SK-N-SH treated with all-trans-retinoic acid at 6 μM for 48 hours (cell line): ENCODE results near the gene CTXN2.

Experiments used
- ATAC-seq: fragments of 200-7000 bp; cut with Tn5 transposase; 3 replicates; pipeline ENCODE4 v1.9.1; 2020; ENCODE audit warnings: mild to moderate bottlenecking, moderate library complexity
- ARNTL ChIP-seq: fragments of 450-650 bp; formaldehyde crosslinking; IDR thresholded peaks from 2 replicates; pipeline ENCODE4 v1.5.0; 2020; ENCODE audit warnings: low read depth, mild to moderate bottlenecking, moderate library complexity, borderline replicate concordance
- BACH2 ChIP-seq: fragments of 250-450 bp; sonication (Bioruptor Pico); IDR thresholded peaks from 2 replicates; pipeline ENCODE4 v1.9.0; 2021; ENCODE audit warnings: mild to moderate bottlenecking, borderline replicate concordance
- CSDC2 ChIP-seq: fragments of 250-450 bp; sonication (Bioruptor Pico); IDR thresholded peaks from 2 replicates; pipeline ENCODE4 v1.5.0; 2020; ENCODE audit warnings: mild to moderate bottlenecking, moderate library complexity
- CSRNP3 ChIP-seq: fragments of 250-450 bp; sonication (Bioruptor Pico); IDR thresholded peaks from 2 replicates; pipeline ENCODE4 v1.5.1; 2021; ENCODE audit warnings: mild to moderate bottlenecking, moderate library complexity
- ESRRG ChIP-seq: fragments of 250-450 bp; sonication (Bioruptor Pico); IDR thresholded peaks from 2 replicates; pipeline ENCODE4 v1.6.1; 2021; ENCODE audit warnings: mild to moderate bottlenecking
- GLIS3 ChIP-seq: fragments of 250-450 bp; sonication (Bioruptor Pico); IDR thresholded peaks from 2 replicates; pipeline ENCODE4 v1.5.0; 2020; ENCODE audit warnings: mild to moderate bottlenecking, moderate library complexity
- ISL1 ChIP-seq: fragments of 250-450 bp; sonication (Bioruptor Pico); IDR thresholded peaks from 2 replicates; pipeline ENCODE4 v2.1.2; 2022; ENCODE audit warnings: mild to moderate bottlenecking, moderate library complexity
- OSR1 ChIP-seq: fragments of 250-450 bp; sonication (Bioruptor Pico); IDR thresholded peaks from 2 replicates; pipeline ENCODE4 v1.8.0; 2022; ENCODE audit warnings: moderate library complexity, mild to moderate bottlenecking, inconsistent platforms
- PATZ1 ChIP-seq: fragments of 250-450 bp; sonication (Bioruptor Pico); IDR thresholded peaks from 2 replicates; pipeline ENCODE4 v1.8.0; 2020; ENCODE audit warnings: mild to moderate bottlenecking, moderate library complexity, borderline replicate concordance
- POU6F1 ChIP-seq: fragments of 250-450 bp; sonication (Bioruptor Pico); IDR thresholded peaks from 2 replicates; pipeline ENCODE4 v1.8.0; 2021; ENCODE audit warnings: low read depth, mild to moderate bottlenecking, moderate library complexity, borderline replicate concordance
- RARB ChIP-seq: fragments of 250-450 bp; sonication (Bioruptor Pico); IDR thresholded peaks from 2 replicates; pipeline ENCODE4 v1.8.0; 2021; ENCODE audit warnings: mild to moderate bottlenecking, moderate library complexity
- SNAI2 ChIP-seq: fragments of 250-450 bp; sonication (Bioruptor Pico); IDR thresholded peaks from 2 replicates; pipeline ENCODE4 v1.5.0; 2020; ENCODE audit warnings: mild to moderate bottlenecking, moderate library complexity
- TCF4 ChIP-seq: fragments of 250-450 bp; sonication (Bioruptor Pico); IDR thresholded peaks from 2 replicates; pipeline ENCODE4 v1.8.0; 2021; ENCODE audit warnings: mild to moderate bottlenecking, moderate library complexity, borderline replicate concordance
- TOX ChIP-seq: fragments of 250-450 bp; sonication (Bioruptor Pico); IDR thresholded peaks from 2 replicates; pipeline ENCODE4 v1.8.0; 2021; ENCODE audit warnings: mild to moderate bottlenecking, moderate library complexity, borderline replicate concordance
- TSHZ2 ChIP-seq: fragments of 250-450 bp; sonication (Bioruptor Pico); IDR thresholded peaks from 2 replicates; pipeline ENCODE4 v1.5.0; 2020; ENCODE audit warnings: mild to moderate bottlenecking, moderate library complexity
- ZC3H10 ChIP-seq: fragments of 250-450 bp; sonication (Bioruptor Pico); IDR thresholded peaks from 2 replicates; pipeline ENCODE4 v1.5.1; 2021; ENCODE audit warnings: mild to moderate bottlenecking, moderate library complexity
- ZFP3 ChIP-seq: fragments of 250-450 bp; sonication (Bioruptor Pico); IDR thresholded peaks from 2 replicates; pipeline ENCODE4 v1.5.0; 2020; ENCODE audit warnings: mild to moderate bottlenecking, moderate library complexity
- ZFP30 ChIP-seq: fragments of 450-650 bp; formaldehyde crosslinking; IDR thresholded peaks from 2 replicates; pipeline ENCODE4 v1.5.0; 2022; ENCODE audit warnings: mild to moderate bottlenecking, moderate library complexity
- ZNF565 ChIP-seq: fragments of 450-650 bp; formaldehyde crosslinking; conservative IDR thresholded peaks from 2 replicates; pipeline ENCODE4 v1.5.0; 2020; ENCODE audit warnings: low read depth, mild to moderate bottlenecking, moderate library complexity
- ZNF70 ChIP-seq: fragments of 450-650 bp; formaldehyde crosslinking; IDR thresholded peaks from 2 replicates; pipeline ENCODE4 v1.5.0; 2020; ENCODE audit warnings: mild to moderate bottlenecking, moderate library complexity
- ZNF8 ChIP-seq: fragments of 450-650 bp; formaldehyde crosslinking; IDR thresholded peaks from 2 replicates; pipeline ENCODE4 v1.5.0; 2020; ENCODE audit warnings: mild to moderate bottlenecking, moderate library complexity

Gene CTXN2

GRCh38 chr15:48177766-48178647 lies 13.5 kb upstream of the CTXN2 start, which contains the start of gene MYEF2:
TSS of gene MYEF2 (minus strand) at chr15:48178295. CDS start at chr15:48178237, 58 bp downstream.
- TF ChIP-seq CSDC2 (CRISPR knock-in tag) = no peak
- TF ChIP-seq SNAI2 (CRISPR knock-in tag) = peak; percentile 33
- ATAC-seq = peak; percentile 89

GRCh38 chr15:48178648-48178931 lies 12.9 kb upstream of the CTXN2 start:
- no peak for TF ChIP-seq CSRNP3 (CRISPR knock-in tag)
- TF ChIP-seq ZNF8 (CRISPR knock-in tag) = no peak
- no peak for TF ChIP-seq TOX (CRISPR knock-in tag)
- TF ChIP-seq ZNF70 (CRISPR knock-in tag) = no peak
- no peak for TF ChIP-seq TSHZ2 (CRISPR knock-in tag)
- no peak for TF ChIP-seq ESRRG (CRISPR knock-in tag)
- no peak for TF ChIP-seq CSDC2 (CRISPR knock-in tag)
- no peak for TF ChIP-seq ZC3H10
- TF ChIP-seq TCF4 (CRISPR knock-in tag) = no peak
- TF ChIP-seq ZFP30 (CRISPR knock-in tag) = no peak
- no peak for TF ChIP-seq ARNTL (CRISPR knock-in tag)
- no peak for TF ChIP-seq ISL1
- no peak for TF ChIP-seq OSR1 (CRISPR knock-in tag)
- TF ChIP-seq ZFP3 (CRISPR knock-in tag) = no peak
- TF ChIP-seq SNAI2 (CRISPR knock-in tag) = no peak
- TF ChIP-seq ZNF565 (CRISPR knock-in tag) = no peak
- no peak for TF ChIP-seq PATZ1
- no peak for TF ChIP-seq GLIS3
- TF ChIP-seq, all 23 proteins: peak for 0
- no peak for ATAC-seq

GRCh38 chr15:48182749-48183148 lies 8.7 kb upstream of the CTXN2 start:
- TF ChIP-seq GLIS3 (no peak), ZNF565 (CRISPR knock-in tag) (no peak), PATZ1 (no peak), ZFP30 (CRISPR knock-in tag) (no peak), SNAI2 (CRISPR knock-in tag) (no peak), ARNTL (CRISPR knock-in tag) (no peak), TOX (CRISPR knock-in tag) (no peak), RARB (CRISPR knock-in tag) (no peak), OSR1 (CRISPR knock-in tag) (no peak), CSRNP3 (CRISPR knock-in tag) (no peak), BACH2 (no peak), POU6F1 (no peak), ZNF70 (CRISPR knock-in tag) (no peak)
- ATAC-seq = no peak
